ENCODE data around the gene FBXL14.

GRCh38 chr12:1622406-1622805 lies 28.0 kb upstream of the FBXL14 start:
- TF ChIP-seq ZSCAN29 (CRISPR knock-in tag; conservative IDR thresholded peaks at IDR 0.05): no peak
- TF ChIP-seq BRCA1 (CRISPR knock-in tag; IDR thresholded peaks at IDR 0.05): no peak
- no peak for TF ChIP-seq ZFX (CRISPR knock-in tag; IDR thresholded peaks at IDR 0.05; ENCODE audit: low read depth)
- TF ChIP-seq DNMT1 (CRISPR knock-in tag; IDR thresholded peaks at IDR 0.05): no peak
- no peak for TF ChIP-seq KMT2B (CRISPR knock-in tag; IDR thresholded peaks at IDR 0.05)
- no peak for TF ChIP-seq E2F5 (CRISPR knock-in tag; conservative IDR thresholded peaks at IDR 0.05)

All from HepG2 (cell line).